LNCaP clone FGC (cell line): ENCODE data around the gene GRIP1.

Experiments
- DNase-seq: peaks from one replicate; pipeline ENCODE4 v3.0.0-alpha.2; 2011; ENCODE audit warnings: low read depth
- H3K4me3 ChIP-seq: 2 replicates; pipeline ENCODE4 v1.5.1; 2011; ENCODE audit warnings: mild to moderate bottlenecking, low read depth, low read length, control low read depth
- CTCF ChIP-seq: IDR thresholded peaks from 2 replicates; pipeline ENCODE4 v1.5.1; 2012; ENCODE audit warnings: mild to moderate bottlenecking; ENCODE audit not compliant: control insufficient read depth, insufficient read depth; ENCODE audit errors: extremely low read depth

The GRIP1 gene

GRCh38 chr12:66354291-66354690, 324.6 kb downstream of the GRIP1 start:
- H3K4me3 ChIP-seq = no peak overlapping the region
- DNase-seq = no peak
- TF ChIP-seq CTCF = no peak

- no peak overlapping the region for H3K4me3 ChIP-seq
- no peak for DNase-seq
- no peak for TF ChIP-seq CTCF
Observed at GRCh38 chr12:66352899-66353298, 326.0 kb downstream of the GRIP1 start.

GRCh38 chr12:66352197-66352596, 326.7 kb downstream of the GRIP1 start:
- TF ChIP-seq CTCF = peak; percentile 72
- peak; percentile 10 for DNase-seq
- H3K4me3 ChIP-seq = no peak overlapping the region

GRCh38 chr12:66351301-66351700, 327.6 kb downstream of the GRIP1 start:
- TF ChIP-seq CTCF = no peak

GRCh38 chr12:66345956-66346355, 332.9 kb downstream of the GRIP1 start:
- TF ChIP-seq CTCF = no peak

More at GRCh38 chr12:66351301-66351700, 327.6 kb downstream of the GRIP1 start:
- H3K4me3 ChIP-seq = no peak overlapping the region
- DNase-seq = no peak

GRCh38 chr12:66345212-66345611, 333.7 kb downstream of the GRIP1 start:
- no peak for TF ChIP-seq CTCF
- H3K4me3 ChIP-seq = no peak overlapping the region
- DNase-seq = no peak

More at GRCh38 chr12:66345956-66346355, 332.9 kb downstream of the GRIP1 start:
- H3K4me3 ChIP-seq = no peak overlapping the region
- no peak for DNase-seq

GRCh38 chr12:66341126-66341525, 337.8 kb downstream of the GRIP1 start:
- no peak for TF ChIP-seq CTCF
- DNase-seq = no peak
- no peak overlapping the region for H3K4me3 ChIP-seq
